Endodermal cell (in vitro differentiated cells): ENCODE data around the gene CPHXL2. TPM values are rescaled to one million over a fixed set of nuclear protein-coding genes. Genes with fewer than 3 reads are reported as not detected.

ENCODE experiments used
- DNase-seq: peaks from one replicate; pipeline ENCODE4 v3.0.0-alpha.2; 2017
- H3K27ac ChIP-seq: 2 replicates; pipeline ENCODE4 v1.5.1; 2013; ENCODE audit warnings: mild to moderate bottlenecking, low read depth, low read length, moderate library complexity
- H3K27me3 ChIP-seq: 2 replicates; pipeline ENCODE4 v1.6.1; 2013; ENCODE audit warnings: mild to moderate bottlenecking, low read length, moderate library complexity; ENCODE audit not compliant: insufficient read depth, control insufficient read depth, poor library complexity, severe bottlenecking
- H3K36me3 ChIP-seq: 2 replicates; pipeline ENCODE4 v1.7.0; 2013; ENCODE audit warnings: mild to moderate bottlenecking, low read length, moderate library complexity; ENCODE audit not compliant: control insufficient read depth, insufficient read depth
- H3K4me1 ChIP-seq: one replicate; pipeline ENCODE4 v1.7.0; 2013; ENCODE audit warnings: low read length; ENCODE audit not compliant: control insufficient read depth, insufficient read depth
- H3K4me3 ChIP-seq: 2 replicates; pipeline ENCODE4 v1.5.1; 2013; ENCODE audit warnings: mild to moderate bottlenecking, low read length, moderate library complexity
- H3K9ac ChIP-seq: 2 replicates; pipeline ENCODE4 v1.6.1; 2013; ENCODE audit warnings: mild to moderate bottlenecking, low read length, moderate library complexity; ENCODE audit not compliant: poor library complexity, severe bottlenecking; ENCODE audit errors: extremely low read depth
- H3K9me3 ChIP-seq: 2 replicates; pipeline ENCODE4 v1.6.1; 2013; ENCODE audit warnings: mild to moderate bottlenecking, low read length, moderate library complexity; ENCODE audit not compliant: control insufficient read depth
- H3K27ac Mint-ChIP-seq: 2 replicates; pipeline ENCODE4 v1.8.0; 2020; ENCODE audit warnings: mixed read lengths
- H3K27me3 Mint-ChIP-seq: 2 replicates; pipeline ENCODE4 v1.8.0; 2021; ENCODE audit warnings: mild to moderate bottlenecking, mixed read lengths; ENCODE audit not compliant: insufficient read depth
- H3K36me3 Mint-ChIP-seq: 2 replicates; pipeline ENCODE4 v1.8.0; 2020; ENCODE audit warnings: low read depth, mixed read lengths
- H3K4me1 Mint-ChIP-seq: 2 replicates; pipeline ENCODE4 v1.8.0; 2020; ENCODE audit warnings: mixed read lengths
- H3K4me3 Mint-ChIP-seq: 2 replicates; pipeline ENCODE4 v1.8.0; 2020; ENCODE audit warnings: mild to moderate bottlenecking, moderate library complexity, mixed read lengths
- H3K9me3 Mint-ChIP-seq: 2 replicates; pipeline ENCODE4 v1.8.0; 2020; ENCODE audit warnings: mild to moderate bottlenecking, mixed read lengths
- CTCF ChIP-seq: fragments of 200-600 bp; sonication (generic); conservative IDR thresholded peaks from 2 replicates; pipeline ENCODE4 v1.5.0; 2021; ENCODE audit warnings: antibody characterized with exemption, mild to moderate bottlenecking
- WGBS, 2 experiments: methylation state at CpG; one replicate each; pipeline versions ENCODE4 v1.1.5 to v1.1.7; 2013; ENCODE audit warnings: missing lambda C conversion rate in 2 of 2, mixed read lengths in 1 of 2; ENCODE audit not compliant: insufficient coverage in 1 of 2, insufficient read length in 1 of 2; 5-methylcytosine and 5-hydroxymethylcytosine counted together
- total RNA-seq, 2 donors: library from RNA; stranded (reverse); fragmentation: NEBNext Ultra II Directional in 1 of 2; extraction: Animal tissue kit (Norgen Biotek cat#: 25700) in 1 of 2; gene quantifications; 2 replicates in 1 of 2; 3 replicates in 1 of 2; pipeline ENCODE4 v1.2.1, GENCODE V29; 2021

CPHXL2 gene
- total RNA-seq, 2 donors from 2014 or later, result not detected

DNA sequence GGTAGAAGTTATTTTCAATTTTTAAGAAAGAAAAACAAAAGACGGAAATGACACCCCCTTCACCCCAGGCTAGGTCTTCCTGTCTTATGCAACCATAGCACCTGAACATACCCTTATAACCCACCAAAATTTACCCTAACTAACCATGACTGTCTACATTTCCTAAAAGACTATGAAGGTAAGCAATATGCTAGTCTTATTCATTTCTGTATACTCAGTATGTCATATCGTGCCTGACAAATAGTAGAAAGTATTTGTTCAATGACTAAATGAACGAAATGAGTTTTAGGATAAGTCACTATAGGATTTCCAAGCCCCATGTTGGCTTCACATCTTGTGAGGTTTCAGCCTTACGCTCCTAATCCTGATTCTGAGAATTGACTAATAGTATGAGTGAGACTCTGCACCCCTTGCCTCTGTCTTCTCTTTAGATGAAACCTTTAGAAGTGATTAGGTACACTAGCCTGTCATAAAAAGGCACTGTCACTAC, 60.2 kb downstream of the CPHXL2 start:
- Mint-ChIP-seq H3K9me3 (no peaks in the 10 kb centered on the region), H3K4me3 (no peak overlapping the region), H3K27me3 (no peaks in the 10 kb centered on the region), H3K4me1 (no peaks in the 10 kb centered on the region), H3K36me3 (peaks cover 73% of the 10 kb centered on the region), H3K27ac (no peak overlapping the region)
- Histone ChIP-seq H3K27ac (no peak overlapping the region), H3K36me3 (peaks cover 69% of the 10 kb centered on the region), H3K4me1 (no peaks in the 10 kb centered on the region), H3K4me3 (no peak overlapping the region), H3K27me3 (no peaks in the 10 kb centered on the region), H3K9me3 (no peaks in the 10 kb centered on the region), H3K9ac (no peak overlapping the region)
- WGBS, 2 experiments, result 96 to 97% methylated on average over 4 of the region's 4 CpGs
- no peak for TF ChIP-seq CTCF
- no peak for DNase-seq

GRCh38 chr16:75615619-75616018, 61.2 kb downstream of the CPHXL2 start:
- Mint-ChIP-seq H3K36me3 (peaks cover 79% of the 10 kb centered on the region), H3K27ac (no peak overlapping the region), H3K27me3 (no peaks in the 10 kb centered on the region), H3K4me1 (no peaks in the 10 kb centered on the region), H3K9me3 (no peaks in the 10 kb centered on the region), H3K4me3 (no peak overlapping the region)
- H3K9me3 ChIP-seq, result no peaks in the 10 kb centered on the region
- no peak overlapping the region for H3K27ac ChIP-seq
- no peak for DNase-seq
- peaks cover 77% of the 10 kb centered on the region for H3K36me3 ChIP-seq
- no peaks in the 10 kb centered on the region for H3K4me1 ChIP-seq
- WGBS, 2 experiments, result 80 to 98% methylated on average over 1 to 2 of the region's 2 CpGs
- no peaks in the 10 kb centered on the region for H3K27me3 ChIP-seq
- no peak overlapping the region for H3K9ac ChIP-seq
- TF ChIP-seq CTCF, result no peak
- H3K4me3 ChIP-seq, result no peak overlapping the region

DNA sequence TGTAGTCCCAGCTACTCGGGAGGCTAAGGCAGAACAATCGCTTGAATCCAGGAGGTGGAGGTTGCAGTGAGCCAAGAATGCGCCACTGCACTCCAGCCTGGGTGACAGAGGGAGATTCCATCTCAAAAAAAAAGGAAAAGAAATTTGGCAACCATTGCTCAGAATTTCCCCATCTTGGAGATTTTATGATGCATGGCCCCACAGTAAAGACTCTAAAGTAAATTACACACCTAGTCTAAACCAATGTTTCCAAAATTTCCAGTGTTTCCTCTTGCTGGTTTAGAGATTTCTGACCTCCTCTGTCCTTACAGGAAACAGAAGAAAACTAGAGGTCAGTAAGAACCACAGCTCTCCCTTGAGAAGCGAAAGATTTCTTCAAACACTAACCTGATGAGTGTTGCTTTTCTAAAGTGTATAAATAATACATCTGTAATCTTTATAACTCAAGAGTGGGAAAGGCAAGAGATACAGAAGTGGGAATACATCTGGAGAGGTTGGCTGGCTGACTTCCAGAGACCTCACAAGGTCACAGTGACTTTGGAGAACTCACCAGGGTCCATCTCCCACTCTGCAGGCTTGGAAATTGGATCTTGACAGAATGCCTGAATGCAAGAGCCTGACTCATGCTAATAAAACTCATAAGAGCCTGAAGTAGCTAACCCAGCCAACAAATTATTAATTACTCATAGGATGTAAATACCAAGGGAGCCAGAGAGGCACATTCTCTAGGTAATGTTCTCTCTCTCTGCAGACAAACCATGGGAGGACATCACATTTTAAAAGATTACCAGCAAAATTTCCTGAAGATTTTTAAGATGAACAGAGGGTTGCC, 62.5 kb downstream of the CPHXL2 start:
- Mint-ChIP-seq H3K27me3 (no peaks in the 10 kb centered on the region), H3K4me1 (no peaks in the 10 kb centered on the region), H3K4me3 (no peak overlapping the region), H3K9me3 (no peaks in the 10 kb centered on the region), H3K36me3 (peaks cover 72% of the 10 kb centered on the region), H3K27ac (no peak overlapping the region)
- no peak for DNase-seq
- Histone ChIP-seq H3K9ac (no peak overlapping the region), H3K27me3 (no peaks in the 10 kb centered on the region), H3K27ac (no peak overlapping the region), H3K36me3 (peaks cover 74% of the 10 kb centered on the region), H3K9me3 (no peaks in the 10 kb centered on the region), H3K4me1 (no peaks in the 10 kb centered on the region), H3K4me3 (no peak overlapping the region)
- WGBS, 2 experiments, result 91 to 95% methylated on average over 3 of the region's 4 CpGs
- no peak for TF ChIP-seq CTCF

Other genes starting within 250 kb of the CPHXL2 start
- 100 to 1,000 TPM in 1 of 2 donors, 10 to 100 TPM in 1; 88.7 to 117 TPM for gene CFDP1, start 243.5 kb downstream of the CPHXL2 start, total RNA-seq
- gene TMEM170A, start 212.3 kb downstream of the CPHXL2 start, total RNA-seq, result 10 to 100 TPM; 72.7 to 74.8 TPM
- 10 to 100 TPM; 13.5 to 15.9 TPM for gene CHST6, start 181.6 kb downstream of the CPHXL2 start, total RNA-seq
- gene CHST5, start 140.9 kb downstream of the CPHXL2 start, total RNA-seq, result 1 to 10 TPM in 1 of 2 donors, under 1 TPM in 1; 0.26 to 1.1 TPM
- gene TMEM231, start 120.8 kb downstream of the CPHXL2 start, total RNA-seq, result 10 to 100 TPM; 11.9 to 15.7 TPM
- gene GABARAPL2, start 110.6 kb downstream of the CPHXL2 start, total RNA-seq, result 10 to 100 TPM; 72.8 to 78.5 TPM
- gene ADAT1, start 53.7 kb downstream of the CPHXL2 start, total RNA-seq, result 10 to 100 TPM; 50.1 to 54.9 TPM
- 100 to 1,000 TPM; 141 to 168 TPM for gene KARS1, start 29.3 kb downstream of the CPHXL2 start, total RNA-seq
- gene TERF2IP, start 29.2 kb downstream of the CPHXL2 start, total RNA-seq, result 10 to 100 TPM; 20.0 to 23.4 TPM
- not detected for gene DUXB, start 24.5 kb upstream of the CPHXL2 start, total RNA-seq
- not detected for gene CPHXL, start 49.5 kb upstream of the CPHXL2 start, total RNA-seq